GM21717 (cell line): ENCODE measurements around the gene GRIP1.
"Not testable (repeated sequence)": the region's sequence is repeated elsewhere in the genome, so short reads cannot be mapped to it uniquely, and the experiment has no call there.

ENCODE experiments used
- ATAC-seq: cut with Tn5 transposase; IDR thresholded peaks from one replicate; pipeline ENCODE4 v1.9.1; 2021; ENCODE audit warnings: mild to moderate bottlenecking, moderate library complexity; ENCODE audit not compliant: unreplicated experiment

GRIP1 gene

GRCh38 chr12:66541426-66541825 is 137.4 kb downstream of the GRIP1 start:
- no peak for ATAC-seq

- no peak for ATAC-seq
These were observed 139.4 kb downstream of the GRIP1 start for GRCh38 chr12:66539431-66539830.

DNA sequence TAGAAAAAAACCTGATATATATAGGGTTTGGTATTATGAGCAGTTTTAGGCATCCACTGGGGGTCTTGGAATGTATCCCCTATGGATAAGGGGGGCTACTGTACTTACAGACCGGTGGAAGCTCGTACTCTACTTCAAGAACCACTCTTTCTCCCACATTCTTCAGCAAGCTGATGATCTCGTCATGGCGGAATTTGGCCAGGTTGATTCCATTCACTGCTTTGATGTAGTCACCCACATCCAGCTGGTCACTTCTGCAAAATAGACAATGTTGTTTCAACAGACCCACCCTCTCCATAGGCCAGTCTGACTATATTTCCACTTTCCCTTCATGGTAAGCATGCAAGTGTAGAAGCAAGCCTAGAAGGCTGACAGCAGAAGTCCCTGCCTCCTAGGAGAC is 139.9 kb downstream of the GRIP1 start:
- ATAC-seq: no peak

GRCh38 chr12:66537876-66538275 is 141.0 kb downstream of the GRIP1 start:
- no peak for ATAC-seq

GRCh38 chr12:66533767-66534166 is 145.1 kb downstream of the GRIP1 start:
- no peak for ATAC-seq

GRCh38 chr12:66531766-66532165 is 147.1 kb downstream of the GRIP1 start:
- ATAC-seq: no peak

DNA sequence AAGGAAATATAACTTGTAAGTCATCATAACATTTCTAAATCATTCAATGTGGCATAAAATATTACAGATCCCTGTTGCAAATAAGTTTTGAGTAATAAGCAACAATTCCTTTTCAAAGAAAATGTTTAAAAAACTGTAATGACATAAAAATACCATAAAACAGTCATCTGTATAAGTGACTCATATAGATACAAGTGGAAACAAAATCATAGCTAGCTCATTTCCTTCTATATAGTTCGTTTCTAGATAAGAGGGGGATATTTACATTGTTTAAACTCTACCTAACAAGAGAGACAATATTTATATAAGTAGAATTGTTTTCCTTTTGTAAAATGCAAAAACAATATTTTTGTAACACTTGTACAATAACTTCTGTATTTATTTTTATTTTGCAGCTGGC is 148.9 kb downstream of the GRIP1 start:
- ATAC-seq: no peak

DNA sequence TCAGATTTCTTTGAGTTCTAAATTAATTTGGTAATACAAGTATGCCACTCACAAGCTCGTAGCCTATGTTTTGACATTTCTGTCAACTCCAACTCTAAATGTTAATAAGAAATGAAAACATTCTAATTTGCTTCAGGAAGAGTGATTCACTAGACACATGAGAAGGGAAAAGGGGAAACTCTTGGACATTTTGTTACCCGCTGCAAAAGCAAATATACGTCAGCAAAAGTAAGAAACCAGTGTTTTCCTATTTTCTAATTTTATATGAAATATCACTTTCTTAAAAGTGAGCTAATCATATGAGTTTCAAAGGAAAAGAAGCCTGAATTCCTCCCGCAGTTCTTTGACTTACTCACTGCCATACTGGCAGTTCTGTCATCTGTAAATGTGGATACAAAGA is 162.3 kb downstream of the GRIP1 start:
- ATAC-seq: no peak

- no peak for ATAC-seq
These were observed 162.7 kb downstream of the GRIP1 start for GRCh38 chr12:66516133-66516532.

- ATAC-seq: no peak
These were observed 164.3 kb downstream of the GRIP1 start for GRCh38 chr12:66514581-66514980.

- ATAC-seq: no peak
These were observed 170.9 kb downstream of the GRIP1 start for GRCh38 chr12:66508025-66508424.

GRCh38 chr12:66503746-66504145 is 175.1 kb downstream of the GRIP1 start:
- ATAC-seq: no peak

- no peak for ATAC-seq
These were observed 176.0 kb downstream of the GRIP1 start for GRCh38 chr12:66502911-66503310.

DNA sequence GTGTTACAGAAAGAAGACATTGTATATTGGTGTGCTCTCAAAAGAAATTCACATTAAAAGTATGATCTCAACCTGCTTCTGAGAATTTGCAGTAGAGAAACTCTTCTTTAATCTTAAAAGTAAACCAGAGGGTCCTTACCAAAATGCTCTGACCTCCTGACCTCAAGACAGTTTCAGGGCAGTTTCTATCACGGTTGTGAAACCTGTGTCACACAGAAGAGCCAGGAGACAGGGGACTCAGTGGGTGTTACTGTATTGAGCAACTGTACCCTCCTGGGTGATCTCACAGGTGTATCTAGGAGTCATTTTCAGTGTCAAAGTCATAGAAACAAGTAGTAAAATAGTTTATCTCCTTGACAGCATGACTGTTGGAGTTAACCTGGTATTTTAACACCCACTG is 178.0 kb downstream of the GRIP1 start:
- ATAC-seq: peak; percentile 97

- no peak for ATAC-seq
These were observed 178.8 kb downstream of the GRIP1 start for GRCh38 chr12:66500091-66500490.

- no peak for ATAC-seq
These were observed 179.9 kb downstream of the GRIP1 start for GRCh38 chr12:66499000-66499399.

- ATAC-seq: not testable (repeated sequence)
These were observed 180.8 kb downstream of the GRIP1 start for GRCh38 chr12:66498059-66498458.

DNA sequence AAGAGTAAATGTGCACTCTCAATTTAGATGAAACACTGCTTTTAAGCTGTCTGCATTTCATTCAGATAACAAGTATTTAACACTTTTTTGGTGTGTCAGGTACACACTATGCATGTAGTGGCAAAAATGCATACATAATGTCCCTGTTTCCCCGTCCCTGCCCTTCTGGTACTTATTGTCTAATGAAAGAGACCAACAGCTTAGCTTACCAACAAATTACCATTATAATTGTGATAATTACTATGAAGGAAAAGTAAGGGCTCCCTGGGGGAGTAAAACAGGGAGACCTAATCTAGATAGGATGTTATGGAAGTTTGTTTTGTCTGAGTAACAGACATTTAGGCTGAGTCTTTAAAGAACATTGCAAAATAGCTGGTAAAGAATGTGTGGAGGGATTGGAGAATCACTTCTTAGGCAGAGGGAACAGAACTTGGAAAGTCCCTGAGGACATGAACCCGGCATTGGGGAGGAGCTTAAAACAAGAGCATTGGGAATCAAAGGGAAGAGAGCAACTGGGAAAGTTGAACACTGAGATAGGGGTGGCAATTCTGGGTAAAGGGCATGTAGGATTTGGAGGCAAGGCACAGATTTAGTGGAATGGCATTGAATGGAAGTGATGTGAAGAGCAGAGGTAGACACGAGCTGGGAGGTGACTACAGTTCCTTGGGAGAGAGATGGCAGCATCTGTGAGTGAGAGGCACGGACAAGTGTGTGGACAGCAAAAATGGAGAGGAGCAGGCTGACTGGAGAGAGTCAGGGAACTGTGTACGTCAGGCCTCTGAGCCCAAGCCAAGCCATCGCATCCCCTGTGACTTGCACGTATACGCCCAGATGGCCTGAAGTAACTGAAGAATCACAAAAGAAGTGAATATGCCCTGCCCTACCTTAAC is 181.6 kb downstream of the GRIP1 start:
- no peak for ATAC-seq

GRCh38 chr12:66496595-66496994 is 182.3 kb downstream of the GRIP1 start:
- ATAC-seq: no peak

- ATAC-seq: no peak
These were observed 183.2 kb downstream of the GRIP1 start for GRCh38 chr12:66495709-66496108.

DNA sequence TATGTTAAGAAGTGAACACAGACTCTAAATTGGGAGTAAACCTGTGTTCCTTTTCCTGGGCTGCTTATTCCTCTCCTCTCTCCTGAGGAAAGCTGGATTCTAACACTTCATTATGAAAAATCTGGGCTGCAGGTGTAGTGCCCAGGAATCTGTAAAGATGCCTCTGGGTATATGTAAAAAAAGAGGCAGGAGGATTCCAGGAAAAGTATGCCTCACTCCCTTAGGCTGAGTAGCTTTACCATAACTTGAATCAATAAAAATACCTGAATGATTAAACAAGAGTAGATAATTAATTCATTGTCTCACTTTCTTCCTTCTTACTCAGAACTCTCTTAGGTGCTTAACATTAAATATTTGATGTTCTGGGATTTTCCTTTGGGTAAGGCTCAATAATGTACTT is 185.1 kb downstream of the GRIP1 start:
- ATAC-seq: no peak

GRCh38 chr12:66491853-66492252 is 187.0 kb downstream of the GRIP1 start:
- ATAC-seq: no peak
